ENCODE data around the gene SPEM1.

Gene SPEM1

DNA sequence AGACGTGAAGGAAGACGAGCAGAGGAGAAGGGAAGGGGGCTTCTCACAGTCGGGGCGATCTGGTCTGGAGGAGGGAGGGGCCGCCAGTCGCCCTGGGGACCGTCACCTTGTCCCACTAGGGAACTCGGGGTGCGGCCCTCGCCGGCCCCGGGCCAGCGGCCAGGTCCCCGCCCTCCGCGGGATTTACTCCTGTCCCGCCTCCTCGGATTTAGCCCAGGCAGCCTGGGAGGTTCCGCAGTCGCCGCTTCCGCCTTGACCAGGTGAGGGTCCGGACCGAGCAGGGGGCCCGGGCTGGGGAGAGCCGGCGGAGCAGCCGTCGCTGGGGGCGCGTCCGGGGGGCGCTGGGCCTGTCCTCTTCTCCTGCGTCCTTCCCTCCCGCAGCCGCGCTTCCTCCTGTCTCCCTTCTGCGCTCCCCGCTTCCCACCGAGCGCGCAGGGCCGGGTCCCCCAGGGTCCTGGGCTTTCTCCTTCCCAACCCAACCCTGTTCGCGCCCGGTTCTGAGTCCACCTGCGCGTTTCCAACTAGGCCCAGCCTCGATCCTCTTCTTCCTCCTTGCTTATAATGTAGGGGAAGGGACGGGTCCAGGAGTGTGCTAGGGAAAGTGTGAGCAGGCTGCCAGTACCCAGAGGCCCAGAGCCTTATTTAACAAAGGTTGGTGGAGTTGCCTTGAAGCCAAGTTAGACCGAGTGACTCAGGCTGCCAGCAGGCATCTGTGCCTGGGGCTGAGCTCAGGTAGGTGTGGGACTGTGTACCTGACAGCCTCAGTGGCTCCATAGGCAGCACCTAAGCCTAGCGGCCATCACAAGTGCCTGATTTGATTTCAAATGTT lies 39.1 kb upstream of the SPEM1 start, which contains the start of gene TNK1:
TNK1 (plus strand) TSS at position 235 of the 829 bp plus-strand sequence. CDS start 1,838 bp downstream, outside the sequence.
- DNase-seq = peak; percentile 72
- Histone ChIP-seq H3K27ac (peak within 1 kb of the TSS; percentile 19; the same call in 1 of the 2 replicates), H3K36me3 (peaks cover 17% of the 10 kb centered on the region), H3K27me3 (ENCODE audit: insufficient read depth, low read depth, severe bottlenecking) (no peaks in the 10 kb centered on the region), H3K4me3 (ENCODE audit: low read depth, low read length) (peak within 1 kb of the TSS; percentile 61), H3K9me3 (ENCODE audit: severe bottlenecking) (no peaks in the 10 kb centered on the region)
- TF ChIP-seq, protein P1, sequence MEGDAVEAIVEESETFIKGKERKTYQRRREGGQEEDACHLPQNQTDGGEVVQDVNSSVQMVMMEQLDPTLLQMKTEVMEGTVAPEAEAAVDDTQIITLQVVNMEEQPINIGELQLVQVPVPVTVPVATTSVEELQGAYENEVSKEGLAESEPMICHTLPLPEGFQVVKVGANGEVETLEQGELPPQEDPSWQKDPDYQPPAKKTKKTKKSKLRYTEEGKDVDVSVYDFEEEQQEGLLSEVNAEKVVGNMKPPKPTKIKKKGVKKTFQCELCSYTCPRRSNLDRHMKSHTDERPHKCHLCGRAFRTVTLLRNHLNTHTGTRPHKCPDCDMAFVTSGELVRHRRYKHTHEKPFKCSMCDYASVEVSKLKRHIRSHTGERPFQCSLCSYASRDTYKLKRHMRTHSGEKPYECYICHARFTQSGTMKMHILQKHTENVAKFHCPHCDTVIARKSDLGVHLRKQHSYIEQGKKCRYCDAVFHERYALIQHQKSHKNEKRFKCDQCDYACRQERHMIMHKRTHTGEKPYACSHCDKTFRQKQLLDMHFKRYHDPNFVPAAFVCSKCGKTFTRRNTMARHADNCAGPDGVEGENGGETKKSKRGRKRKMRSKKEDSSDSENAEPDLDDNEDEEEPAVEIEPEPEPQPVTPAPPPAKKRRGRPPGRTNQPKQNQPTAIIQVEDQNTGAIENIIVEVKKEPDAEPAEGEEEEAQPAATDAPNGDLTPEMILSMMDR (IDR thresholded peaks at IDR 0.05; ENCODE audit: low read depth, low read length) = no peak

DNA sequence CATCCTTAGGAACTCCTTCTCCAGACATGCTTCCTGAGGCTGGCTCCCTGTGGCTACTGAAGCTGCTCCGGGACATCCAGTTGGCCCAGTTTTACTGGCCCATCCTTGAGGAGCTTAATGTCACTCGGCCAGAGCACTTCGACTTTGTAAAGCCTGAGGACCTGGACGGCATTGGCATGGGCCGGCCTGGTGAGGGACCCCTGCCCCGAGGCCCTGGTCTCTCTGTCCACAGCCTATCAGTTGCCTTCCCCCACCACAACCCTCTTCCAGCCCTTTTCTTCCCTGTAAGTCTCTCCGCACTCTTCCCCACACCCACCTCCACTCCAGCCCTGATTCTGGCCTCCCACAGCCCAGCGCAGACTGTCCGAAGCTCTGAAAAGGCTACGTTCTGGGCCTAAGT lies 37.2 kb upstream of the SPEM1 start:
- H3K4me3 ChIP-seq (ENCODE audit: low read depth, low read length) = no peak overlapping the region
- H3K27me3 ChIP-seq (ENCODE audit: insufficient read depth, low read depth, severe bottlenecking) = no peaks in the 10 kb centered on the region
- peaks cover 17% of the 10 kb centered on the region for H3K36me3 ChIP-seq
- H3K27ac ChIP-seq = no peak overlapping the region
- TF ChIP-seq, protein P1 (IDR thresholded peaks at IDR 0.05; ENCODE audit: low read depth, low read length) = no peak
- no peak for DNase-seq
- no peaks in the 10 kb centered on the region for H3K9me3 ChIP-seq (ENCODE audit: severe bottlenecking)

DNA sequence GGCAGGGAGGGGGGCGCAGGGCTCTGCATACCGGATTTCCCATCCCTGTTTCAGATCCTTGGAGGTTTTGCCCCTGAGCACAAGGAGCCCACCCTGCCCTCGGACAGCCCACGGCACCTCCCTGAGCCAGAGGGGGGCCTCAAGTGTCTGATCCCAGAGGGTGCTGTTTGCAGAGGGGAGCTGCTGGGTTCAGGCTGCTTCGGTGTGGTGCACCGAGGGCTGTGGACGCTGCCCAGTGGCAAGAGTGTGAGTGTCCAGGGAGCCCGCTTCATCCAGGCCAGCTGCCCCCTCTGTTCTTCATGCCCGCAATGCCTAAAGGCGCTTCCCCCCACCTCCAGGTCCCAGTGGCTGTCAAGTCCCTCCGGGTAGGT lies 36.8 kb upstream of the SPEM1 start:
- TF ChIP-seq, protein P1 (IDR thresholded peaks at IDR 0.05; ENCODE audit: low read depth, low read length) = no peak
- H3K27me3 ChIP-seq (ENCODE audit: insufficient read depth, low read depth, severe bottlenecking) = no peaks in the 10 kb centered on the region
- H3K4me3 ChIP-seq (ENCODE audit: low read depth, low read length) = no peak overlapping the region
- DNase-seq = no peak
- no peaks in the 10 kb centered on the region for H3K9me3 ChIP-seq (ENCODE audit: severe bottlenecking)
- peaks cover 18% of the 10 kb centered on the region for H3K36me3 ChIP-seq
- H3K27ac ChIP-seq = no peak overlapping the region

DNA sequence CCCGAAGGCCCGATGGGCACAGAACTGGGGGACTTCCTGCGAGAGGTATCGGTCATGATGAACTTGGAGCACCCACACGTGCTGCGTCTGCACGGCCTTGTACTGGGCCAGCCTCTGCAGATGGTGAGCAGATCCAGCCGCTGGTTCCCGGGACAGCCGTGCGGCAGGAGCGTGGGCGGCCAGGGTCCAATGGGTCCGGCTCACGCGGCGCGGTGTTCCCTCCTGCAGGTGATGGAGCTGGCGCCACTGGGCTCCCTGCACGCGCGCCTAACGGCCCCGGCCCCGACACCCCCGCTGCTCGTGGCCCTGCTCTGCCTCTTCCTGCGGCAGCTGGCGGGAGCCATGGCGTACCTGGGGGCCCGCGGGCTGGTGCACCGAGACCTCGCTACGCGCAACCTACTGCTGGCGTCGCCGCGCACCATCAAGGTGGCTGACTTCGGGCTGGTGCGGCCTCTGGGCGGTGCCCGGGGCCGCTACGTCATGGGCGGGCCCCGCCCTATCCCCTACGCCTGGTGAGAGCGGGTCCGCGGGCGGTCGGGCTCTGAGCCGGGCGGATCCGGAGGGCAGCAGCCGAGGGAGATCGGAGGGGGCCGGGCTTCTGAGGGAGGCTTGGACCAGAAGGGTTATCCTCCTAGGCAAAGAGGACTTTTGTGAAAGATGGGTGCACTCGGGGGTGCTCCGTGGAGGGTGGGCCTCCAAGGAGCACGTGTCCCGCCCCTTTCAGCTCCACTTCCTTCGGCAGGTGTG lies 36.2 kb upstream of the SPEM1 start:
- no peaks in the 10 kb centered on the region for H3K9me3 ChIP-seq (ENCODE audit: severe bottlenecking)
- H3K4me3 ChIP-seq (ENCODE audit: low read depth, low read length) = no peak overlapping the region
- TF ChIP-seq, protein P1 (IDR thresholded peaks at IDR 0.05; ENCODE audit: low read depth, low read length) = no peak
- no peak overlapping the region for H3K27ac ChIP-seq
- no peaks in the 10 kb centered on the region for H3K27me3 ChIP-seq (ENCODE audit: insufficient read depth, low read depth, severe bottlenecking)
- H3K36me3 ChIP-seq = peaks cover 24% of the 10 kb centered on the region
- DNase-seq = no peak

DNA sequence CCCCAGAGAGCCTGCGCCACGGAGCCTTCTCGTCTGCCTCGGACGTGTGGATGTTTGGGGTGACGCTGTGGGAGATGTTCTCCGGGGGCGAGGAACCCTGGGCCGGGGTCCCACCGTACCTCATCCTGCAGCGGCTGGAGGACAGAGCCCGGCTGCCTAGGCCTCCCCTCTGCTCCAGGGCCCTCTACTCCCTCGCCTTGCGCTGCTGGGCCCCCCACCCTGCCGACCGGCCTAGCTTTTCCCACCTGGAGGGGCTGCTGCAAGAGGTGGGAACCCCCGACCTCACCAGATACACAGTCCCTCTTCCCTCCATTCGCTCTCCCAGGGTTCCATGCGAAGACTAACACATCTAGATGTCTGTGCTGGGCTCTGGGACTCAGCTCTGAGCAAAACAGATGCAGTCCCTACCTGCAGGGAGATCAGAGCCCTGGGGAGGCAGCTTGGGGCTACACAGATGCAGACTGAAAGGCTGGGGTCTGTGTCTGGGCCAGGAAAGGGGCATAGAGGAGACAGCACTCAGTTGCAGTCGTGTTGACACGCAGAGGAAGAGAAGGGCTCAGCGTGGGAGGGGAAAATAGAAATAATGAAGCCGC lies 35.5 kb upstream of the SPEM1 start:
- Histone ChIP-seq H3K27me3 (ENCODE audit: insufficient read depth, low read depth, severe bottlenecking) (no peaks in the 10 kb centered on the region), H3K27ac (no peak overlapping the region), H3K36me3 (peaks cover 30% of the 10 kb centered on the region), H3K9me3 (ENCODE audit: severe bottlenecking) (no peaks in the 10 kb centered on the region), H3K4me3 (ENCODE audit: low read depth, low read length) (no peak overlapping the region)
- TF ChIP-seq, protein P1 (IDR thresholded peaks at IDR 0.05; ENCODE audit: low read depth, low read length) = no peak
- no peak for DNase-seq
